Measurements from ENCODE around the gene FBXO31. TPM values are rescaled to one million over a fixed set of nuclear protein-coding genes. Genes with fewer than 3 reads are reported as not detected.

The FBXO31 gene
- total and polyA plus RNA-seq, 2 donors (not counting 1 experiment from before 2014, with no cell fraction given), result 17.8 to 32.9 TPM

- Histone ChIP-seq H3K79me2 (ENCODE audit: control insufficient read depth, insufficient read depth, low read length) (peaks cover 7% of the 10 kb centered on the region), H3K9me3 (ENCODE audit: control extremely low read depth in 1 of 3, control insufficient read depth in 2 of 3, insufficient read depth in 1 of 3, low read length in 2 of 3) (no peaks in the 10 kb centered on the region), H3K27me3 (replicated peaks in 1 of 4; ENCODE audit: control extremely low read depth in 1 of 4, control insufficient read depth in 3 of 4, insufficient read depth in 4 of 4, low read length in 3 of 4) (no peaks in the 10 kb centered on the region), H3K4me3 (ENCODE audit: control extremely low read depth in 1 of 5, extremely low read depth in 1 of 5, insufficient read depth in 1 of 5, low read depth in 2 of 5, low read length in 4 of 5) (no peak overlapping the region), H3K4me1 (ENCODE audit: control insufficient read depth in 2 of 2, insufficient read depth in 2 of 2, low read length in 2 of 2) (peaks cover 11% of the 10 kb centered on the region in 2 donors), H3K9ac (ENCODE audit: low read length) (no peak overlapping the region), H3K4me2 (replicated peaks; ENCODE audit: low read depth, low read length, poor library complexity, severe bottlenecking) (peak overlapping the region; percentile 44), H4K20me1 (ENCODE audit: control insufficient read depth, insufficient read depth, low read length, poor library complexity, severe bottlenecking) (no peaks in the 10 kb centered on the region), H2AFZ (ENCODE audit: insufficient read depth, low read depth, low read length, poor library complexity, severe bottlenecking) (no peak overlapping the region), H3K36me3 (replicated peaks in 1 of 2; ENCODE audit: control extremely low read depth in 1 of 2, control insufficient read depth in 1 of 2, extremely low read depth in 1 of 2, insufficient read depth in 2 of 2, low read length in 1 of 2) (peaks cover 0 to 37% of the 10 kb centered on the region in 2 experiments), H3K27ac (ENCODE audit: low read length in 2 of 2) (no peak overlapping the region)
- intact Hi-C loops (cut with micrococcal nuclease), result no loop called here
- ChIA-PET POLR2A (no interaction called here), CTCF (no interaction called here)
- no peaks in the 10 kb centered on the region for H3K9me3 Mint-ChIP-seq (ENCODE audit: insufficient read depth)
- DNase-seq (no peak), ATAC-seq (ENCODE audit: low read depth) (no peak)
- 73% methylated on average over 16 of the region's 19 CpGs for WGBS (ENCODE audit: insufficient coverage)
- no peak overlapping the region for H3K27ac Mint-ChIP-seq
- peaks cover 12% of the 10 kb centered on the region for H3K4me1 Mint-ChIP-seq
- no peaks in the 10 kb centered on the region for H3K27me3 Mint-ChIP-seq
- TF ChIP-seq, protein P1, sequence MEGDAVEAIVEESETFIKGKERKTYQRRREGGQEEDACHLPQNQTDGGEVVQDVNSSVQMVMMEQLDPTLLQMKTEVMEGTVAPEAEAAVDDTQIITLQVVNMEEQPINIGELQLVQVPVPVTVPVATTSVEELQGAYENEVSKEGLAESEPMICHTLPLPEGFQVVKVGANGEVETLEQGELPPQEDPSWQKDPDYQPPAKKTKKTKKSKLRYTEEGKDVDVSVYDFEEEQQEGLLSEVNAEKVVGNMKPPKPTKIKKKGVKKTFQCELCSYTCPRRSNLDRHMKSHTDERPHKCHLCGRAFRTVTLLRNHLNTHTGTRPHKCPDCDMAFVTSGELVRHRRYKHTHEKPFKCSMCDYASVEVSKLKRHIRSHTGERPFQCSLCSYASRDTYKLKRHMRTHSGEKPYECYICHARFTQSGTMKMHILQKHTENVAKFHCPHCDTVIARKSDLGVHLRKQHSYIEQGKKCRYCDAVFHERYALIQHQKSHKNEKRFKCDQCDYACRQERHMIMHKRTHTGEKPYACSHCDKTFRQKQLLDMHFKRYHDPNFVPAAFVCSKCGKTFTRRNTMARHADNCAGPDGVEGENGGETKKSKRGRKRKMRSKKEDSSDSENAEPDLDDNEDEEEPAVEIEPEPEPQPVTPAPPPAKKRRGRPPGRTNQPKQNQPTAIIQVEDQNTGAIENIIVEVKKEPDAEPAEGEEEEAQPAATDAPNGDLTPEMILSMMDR (IDR thresholded peaks at IDR 0.05), result no peak
- no peak for TF ChIP-seq EZH2 (IDR thresholded peaks at IDR 0.05; ENCODE audit: borderline replicate concordance, insufficient read depth, low read depth, low read length, poor library complexity, severe bottlenecking)
- H3K4me3 Mint-ChIP-seq, result no peak overlapping the region
Observed at GRCh38 chr16:87336434-87337240, 46.9 kb downstream of the FBXO31 start.
